Neural progenitor cell (in vitro differentiated cells): ENCODE data around the gene CTU2.

Experiments used
- EZH2 ChIP-seq: fragments of 200-600 bp; sonication (generic); IDR thresholded peaks from 2 replicates; pipeline ENCODE4 v1.6.1; 2017; ENCODE audit warnings: antibody characterized with exemption, mild to moderate bottlenecking, moderate library complexity
- EZH2phosphoT487 ChIP-seq: fragments of 200-600 bp; sonication (generic); IDR thresholded peaks from 2 replicates; pipeline ENCODE4 v1.6.1; 2017; ENCODE audit warnings: antibody characterized with exemption
- TF ChIP-seq, protein P1 (sequence below): fragments of 200-600 bp; sonication (generic); IDR thresholded peaks from 2 replicates; pipeline ENCODE4 v1.5.1; 2017; ENCODE audit warnings: antibody characterized with exemption, mild to moderate bottlenecking

DNA sequence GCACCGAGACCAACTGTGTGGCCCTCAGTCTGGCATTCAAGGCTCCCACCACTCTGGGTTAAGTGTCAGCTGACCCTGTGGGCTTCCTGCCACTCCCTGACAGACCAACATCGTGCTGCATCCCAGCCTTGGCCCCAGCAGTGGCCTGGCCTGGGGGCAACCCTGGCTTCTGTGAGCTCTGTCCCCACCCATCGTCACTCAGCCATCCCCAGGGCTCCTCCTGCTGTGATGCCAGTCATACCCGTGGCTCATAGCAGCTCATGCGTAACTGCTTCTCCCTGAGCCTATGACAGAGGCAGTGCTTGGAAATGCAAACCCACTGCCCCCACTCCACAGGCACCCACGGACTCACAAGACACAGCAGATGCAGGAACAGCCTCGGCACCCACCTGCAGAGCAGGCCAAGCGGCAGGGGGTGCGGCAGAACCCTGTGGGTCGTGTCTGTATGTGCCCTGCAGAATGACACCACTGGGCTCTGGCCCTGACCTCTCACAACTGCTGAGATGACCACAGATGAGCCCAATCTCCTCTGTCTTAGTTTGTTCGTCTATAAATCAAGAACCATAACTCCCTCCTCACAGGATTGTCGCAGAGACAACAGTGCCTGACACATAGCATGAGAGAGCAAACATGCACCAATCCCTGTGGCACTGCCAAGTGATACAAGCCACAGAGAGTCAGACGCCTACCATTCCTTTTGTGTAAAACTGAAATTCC lies 52.1 kb downstream of the CTU2 start:
- TF ChIP-seq, protein P1, sequence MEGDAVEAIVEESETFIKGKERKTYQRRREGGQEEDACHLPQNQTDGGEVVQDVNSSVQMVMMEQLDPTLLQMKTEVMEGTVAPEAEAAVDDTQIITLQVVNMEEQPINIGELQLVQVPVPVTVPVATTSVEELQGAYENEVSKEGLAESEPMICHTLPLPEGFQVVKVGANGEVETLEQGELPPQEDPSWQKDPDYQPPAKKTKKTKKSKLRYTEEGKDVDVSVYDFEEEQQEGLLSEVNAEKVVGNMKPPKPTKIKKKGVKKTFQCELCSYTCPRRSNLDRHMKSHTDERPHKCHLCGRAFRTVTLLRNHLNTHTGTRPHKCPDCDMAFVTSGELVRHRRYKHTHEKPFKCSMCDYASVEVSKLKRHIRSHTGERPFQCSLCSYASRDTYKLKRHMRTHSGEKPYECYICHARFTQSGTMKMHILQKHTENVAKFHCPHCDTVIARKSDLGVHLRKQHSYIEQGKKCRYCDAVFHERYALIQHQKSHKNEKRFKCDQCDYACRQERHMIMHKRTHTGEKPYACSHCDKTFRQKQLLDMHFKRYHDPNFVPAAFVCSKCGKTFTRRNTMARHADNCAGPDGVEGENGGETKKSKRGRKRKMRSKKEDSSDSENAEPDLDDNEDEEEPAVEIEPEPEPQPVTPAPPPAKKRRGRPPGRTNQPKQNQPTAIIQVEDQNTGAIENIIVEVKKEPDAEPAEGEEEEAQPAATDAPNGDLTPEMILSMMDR, result no peak
- TF ChIP-seq EZH2phosphoT487 (no peak), EZH2 (no peak)
